SK-N-MC (cell line): ENCODE results near the gene CYP19A1.

Experiments used
- EZH2 ChIP-seq: fragments of 200-600 bp; sonication (generic); IDR thresholded peaks from one replicate; pipeline ENCODE4 v1.6.1; 2017; ENCODE audit warnings: antibody characterized with exemption
- FOXP2 ChIP-seq: optimal IDR thresholded peaks from 2 replicates; pipeline ENCODE3; 2011; ENCODE audit warnings: mild to moderate bottlenecking, moderate library complexity; ENCODE audit not compliant: insufficient read depth; ENCODE audit errors: extremely low read length, control extremely low read depth
- POLR2AphosphoS5 ChIP-seq: IDR thresholded peaks from 2 replicates; pipeline ENCODE4 v1.6.1; 2012; ENCODE audit warnings: mild to moderate bottlenecking, low read depth, low read length, borderline replicate concordance

GRCh38 chr15:51218299-51218938 lies 120.0 kb downstream of the CYP19A1 start:
- TF ChIP-seq EZH2 = no peak
- TF ChIP-seq POLR2AphosphoS5 = no peak
- TF ChIP-seq FOXP2 = no peak
